KMS-11 (cell line): ENCODE measurements around the gene ZNF560.

ENCODE experiments used
- H2AFZ ChIP-seq: fragments of 200-600 bp; sonication (generic); 2 replicates; pipeline ENCODE4 v1.6.1; 2016; ENCODE audit warnings: antibody characterized with exemption, mixed run types, low read depth
- H3K27ac ChIP-seq: fragments of 200-600 bp; sonication (generic); 2 replicates; pipeline ENCODE4 v1.6.1; 2016; ENCODE audit warnings: mild to moderate bottlenecking, mixed run types
- H3K27me3 ChIP-seq: fragments of 200-600 bp; sonication (generic); 2 replicates; pipeline ENCODE4 v1.6.1; 2017; ENCODE audit warnings: mild to moderate bottlenecking, low read depth, mixed run types, moderate library complexity; ENCODE audit not compliant: insufficient read depth
- H3K36me3 ChIP-seq: fragments of 200-600 bp; sonication (generic); 2 replicates; pipeline ENCODE4 v1.6.1; 2017; ENCODE audit warnings: mild to moderate bottlenecking, mixed run types; ENCODE audit not compliant: insufficient read depth
- H3K4me1 ChIP-seq: fragments of 200-600 bp; sonication (generic); 2 replicates; pipeline ENCODE4 v1.6.1; 2016; ENCODE audit warnings: mild to moderate bottlenecking, low read depth, mixed run types; ENCODE audit not compliant: poor library complexity, severe bottlenecking
- H3K4me2 ChIP-seq: fragments of 200-600 bp; sonication (generic); 2 replicates; pipeline ENCODE4 v1.7.0; 2016; ENCODE audit warnings: mild to moderate bottlenecking, mixed run types
- H3K4me3 ChIP-seq: fragments of 200-600 bp; sonication (generic); IDR thresholded peaks from 2 replicates; pipeline ENCODE4 v1.6.1; 2017; ENCODE audit warnings: low read depth, low read length, mixed read lengths; ENCODE audit not compliant: insufficient read depth
- H3K79me2 ChIP-seq: fragments of 200-600 bp; sonication (generic); 2 replicates; pipeline ENCODE4 v1.6.1; 2016; ENCODE audit warnings: low read depth, mixed run types; ENCODE audit not compliant: insufficient read depth
- H3K9ac ChIP-seq: fragments of 200-600 bp; sonication (generic); 2 replicates; pipeline ENCODE4 v1.6.1; 2016; ENCODE audit warnings: mild to moderate bottlenecking, mixed run types
- H4K20me1 ChIP-seq: fragments of 200-600 bp; sonication (generic); 2 replicates; pipeline ENCODE4 v1.6.1; 2016; ENCODE audit warnings: mild to moderate bottlenecking, mixed run types; ENCODE audit not compliant: insufficient read depth
- TF ChIP-seq, protein P1 (sequence below): fragments of 200-600 bp; sonication (generic); conservative IDR thresholded peaks from 2 replicates; pipeline ENCODE4 v1.6.1; 2017; ENCODE audit warnings: low read depth, mild to moderate bottlenecking, antibody characterized with exemption, low read length, moderate library complexity, mixed read lengths

The ZNF560 gene

DNA sequence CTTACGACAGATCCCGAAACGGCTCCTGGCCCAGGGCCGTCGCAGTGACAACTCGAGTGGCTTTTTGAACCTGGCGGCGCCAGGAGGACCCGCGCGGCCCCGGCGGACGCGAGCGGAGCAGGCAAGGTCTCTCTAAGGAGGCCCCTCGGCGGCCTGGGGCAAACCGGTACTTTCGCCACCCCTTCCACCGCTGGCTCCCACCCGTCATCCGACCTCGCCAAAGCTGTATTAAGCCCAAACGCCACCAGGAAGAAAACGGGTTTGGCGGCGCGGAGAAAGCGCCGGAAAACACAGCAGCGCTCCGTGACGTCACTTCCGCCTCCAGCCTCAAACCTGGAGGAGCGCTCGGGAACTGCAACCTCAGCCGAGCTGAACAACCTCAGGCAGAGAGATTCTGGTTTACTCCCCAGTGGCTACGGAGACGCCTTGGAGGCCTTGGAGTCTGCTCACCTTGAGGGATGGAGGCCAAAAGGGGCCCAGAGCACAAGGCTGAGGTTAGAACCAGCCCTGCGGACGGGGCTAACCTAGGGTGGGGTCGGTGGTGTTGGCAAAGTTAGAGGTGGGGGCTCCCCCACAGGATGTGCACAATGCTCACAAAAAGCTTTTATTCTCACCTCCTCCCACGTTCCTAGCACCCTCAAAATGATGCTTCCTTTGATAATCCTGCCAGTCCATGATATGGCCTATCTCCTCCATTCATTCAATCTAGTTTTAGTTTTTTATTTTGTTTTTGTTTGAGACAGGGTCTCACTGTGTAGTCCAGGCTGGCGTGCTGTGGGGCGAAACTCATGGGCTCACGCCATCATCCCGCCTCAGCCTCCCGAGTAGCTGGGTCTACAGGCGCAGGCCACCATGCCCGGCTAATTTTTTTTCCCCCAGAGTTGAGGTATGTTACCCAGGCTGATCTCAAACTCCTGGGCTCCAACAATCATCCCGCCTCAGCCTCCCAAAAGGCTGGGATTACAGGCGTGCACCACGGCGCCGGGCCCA lies 62.8 kb downstream of the ZNF560 start, which contains the start of gene ZNF266:
TSS of gene ZNF266 (minus strand) at position 295 of the 990 bp plus-strand sequence. CDS start 15,484 bp downstream, outside the sequence.
- H3K9ac ChIP-seq, result no peak within 1 kb of the TSS
- TF ChIP-seq, protein P1, sequence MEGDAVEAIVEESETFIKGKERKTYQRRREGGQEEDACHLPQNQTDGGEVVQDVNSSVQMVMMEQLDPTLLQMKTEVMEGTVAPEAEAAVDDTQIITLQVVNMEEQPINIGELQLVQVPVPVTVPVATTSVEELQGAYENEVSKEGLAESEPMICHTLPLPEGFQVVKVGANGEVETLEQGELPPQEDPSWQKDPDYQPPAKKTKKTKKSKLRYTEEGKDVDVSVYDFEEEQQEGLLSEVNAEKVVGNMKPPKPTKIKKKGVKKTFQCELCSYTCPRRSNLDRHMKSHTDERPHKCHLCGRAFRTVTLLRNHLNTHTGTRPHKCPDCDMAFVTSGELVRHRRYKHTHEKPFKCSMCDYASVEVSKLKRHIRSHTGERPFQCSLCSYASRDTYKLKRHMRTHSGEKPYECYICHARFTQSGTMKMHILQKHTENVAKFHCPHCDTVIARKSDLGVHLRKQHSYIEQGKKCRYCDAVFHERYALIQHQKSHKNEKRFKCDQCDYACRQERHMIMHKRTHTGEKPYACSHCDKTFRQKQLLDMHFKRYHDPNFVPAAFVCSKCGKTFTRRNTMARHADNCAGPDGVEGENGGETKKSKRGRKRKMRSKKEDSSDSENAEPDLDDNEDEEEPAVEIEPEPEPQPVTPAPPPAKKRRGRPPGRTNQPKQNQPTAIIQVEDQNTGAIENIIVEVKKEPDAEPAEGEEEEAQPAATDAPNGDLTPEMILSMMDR, result 0 out of 2 replicates have a peak, but pooled peaks have one; percentile 25
- no peaks in the 10 kb centered on the region for H3K27me3 ChIP-seq
- H3K4me3 ChIP-seq, result no peak within 1 kb of the TSS
- H3K79me2 ChIP-seq, result no peaks in the 10 kb centered on the region
- H3K4me1 ChIP-seq, result no peaks in the 10 kb centered on the region
- H3K27ac ChIP-seq, result peak within 1 kb of the TSS; percentile 26; the same call in 1 of the 2 replicates
- H3K4me2 ChIP-seq, result no peak within 1 kb of the TSS; the same call in 1 of the 2 replicates
- H2AFZ ChIP-seq, result peak within 1 kb of the TSS; percentile 87
- no peaks in the 10 kb centered on the region for H3K36me3 ChIP-seq
- H4K20me1 ChIP-seq, result no peaks in the 10 kb centered on the region

DNA sequence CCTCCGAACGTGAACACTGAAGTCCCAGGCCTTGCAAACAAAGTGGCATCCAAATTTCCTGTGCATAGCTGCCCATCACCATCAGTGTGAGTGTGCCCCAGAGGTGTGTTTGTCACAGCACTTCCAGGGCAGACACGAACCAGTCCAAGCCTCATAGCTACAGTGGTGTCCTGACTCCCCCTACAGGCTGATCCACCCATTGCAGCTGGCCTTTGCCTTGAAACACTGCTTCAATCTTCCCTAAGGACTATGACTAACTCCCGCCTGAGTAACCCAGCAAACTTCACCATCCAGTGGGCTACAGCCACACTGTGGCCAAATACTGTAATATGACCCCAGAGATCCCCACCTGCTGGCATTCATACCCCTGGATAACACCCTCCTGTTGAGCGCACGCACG lies 66.9 kb downstream of the ZNF560 start:
- H3K36me3 ChIP-seq, result no peaks in the 10 kb centered on the region

DNA sequence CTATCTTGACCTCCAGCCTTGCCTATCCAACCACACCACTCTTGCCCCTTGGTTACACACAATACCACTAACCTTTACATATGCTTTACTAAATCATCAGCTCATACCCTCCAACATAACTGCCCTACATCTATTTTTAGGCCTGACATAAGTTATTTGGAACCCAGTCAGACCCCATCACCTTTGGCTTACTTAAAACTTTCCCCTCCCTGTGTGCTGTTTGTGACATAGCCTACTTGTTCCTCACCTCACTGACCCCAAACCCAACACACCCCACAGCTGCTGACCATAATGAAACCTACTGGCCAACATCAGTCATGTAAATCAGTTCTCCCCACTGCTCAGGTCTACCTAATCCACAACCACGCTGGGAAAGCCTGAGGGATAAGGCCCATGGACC lies 68.0 kb downstream of the ZNF560 start:
- H3K79me2 ChIP-seq, result no peaks in the 10 kb centered on the region
- H4K20me1 ChIP-seq, result no peaks in the 10 kb centered on the region
- no peaks in the 10 kb centered on the region for H3K4me1 ChIP-seq
- no peaks in the 10 kb centered on the region for H3K36me3 ChIP-seq
- no peak overlapping the region for H3K9ac ChIP-seq
- no peak overlapping the region for H3K27ac ChIP-seq
- no peak overlapping the region for H3K4me2 ChIP-seq
- TF ChIP-seq, protein P1, result no peak
- no peak overlapping the region for H2AFZ ChIP-seq
- no peaks in the 10 kb centered on the region for H3K27me3 ChIP-seq
- H3K4me3 ChIP-seq, result no peak overlapping the region

More for the DNA sequence above, 66.9 kb downstream of the ZNF560 start:
- Histone ChIP-seq H3K9ac (no peak overlapping the region), H3K4me3 (no peak overlapping the region), H3K27ac (no peak overlapping the region), H2AFZ (no peak overlapping the region), H3K4me1 (no peaks in the 10 kb centered on the region), H3K79me2 (no peaks in the 10 kb centered on the region), H3K27me3 (no peaks in the 10 kb centered on the region), H4K20me1 (no peaks in the 10 kb centered on the region), H3K4me2 (no peak overlapping the region)
- TF ChIP-seq, protein P1, result peak; percentile 44

- no peaks in the 10 kb centered on the region for H3K79me2 ChIP-seq
- TF ChIP-seq, protein P1, result no peak
- no peak overlapping the region for H2AFZ ChIP-seq
- no peaks in the 10 kb centered on the region for H3K27me3 ChIP-seq
- no peaks in the 10 kb centered on the region for H4K20me1 ChIP-seq
- no peak overlapping the region for H3K4me2 ChIP-seq
- H3K9ac ChIP-seq, result no peak overlapping the region
- H3K4me1 ChIP-seq, result no peaks in the 10 kb centered on the region
- no peaks in the 10 kb centered on the region for H3K36me3 ChIP-seq
- no peak overlapping the region for H3K4me3 ChIP-seq
- no peak overlapping the region for H3K27ac ChIP-seq
Observed at GRCh38 chr19:9427941-9428340, 70.5 kb downstream of the ZNF560 start.
